ENCODE results near the gene OR2G3. TPM values are rescaled to one million over a fixed set of nuclear protein-coding genes. Genes with fewer than 3 reads are reported as not detected.

The OR2G3 gene
- total and polyA plus RNA-seq, 2 experiments from 2014 or later, result not detected

DNA sequence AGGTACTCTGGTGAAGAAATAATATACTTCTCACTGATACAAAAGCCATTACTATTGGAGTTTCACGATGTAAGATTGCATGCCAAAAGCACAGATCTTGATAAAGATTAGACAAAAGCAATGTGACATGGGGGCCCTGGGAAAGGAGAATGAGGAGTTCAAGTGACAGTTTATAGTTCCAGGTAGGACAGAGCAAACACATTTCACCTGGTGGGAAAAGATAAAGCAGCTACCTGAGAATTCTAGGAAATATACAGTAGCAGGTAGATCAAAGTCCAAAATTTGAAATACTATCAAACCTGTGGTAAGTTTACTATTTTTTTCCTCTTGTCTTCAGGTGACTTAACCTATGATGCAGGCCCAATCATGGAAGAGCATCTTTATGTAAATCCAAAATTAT lies 8.0 kb downstream of the OR2G3 start:
- DNase-seq, result no peak
- WGBS, 2 experiments (ENCODE audit: low coverage in 1 of 2, low lambda C conversion rate in 2 of 2, missing lambda C conversion rate in 2 of 2), result 10 to 21% methylated on average over 1 of the region's 1 CpG
- Histone ChIP-seq H3K36me3 (ENCODE audit: low read depth) (no peaks in the 10 kb centered on the region), H3K4me3 (no peak overlapping the region), H2AFZ (no peak overlapping the region), H3K9me2 (ENCODE audit: insufficient read depth) (no peaks in the 10 kb centered on the region), H3K27me3 (replicated peaks; ENCODE audit: insufficient read depth) (no peaks in the 10 kb centered on the region), H3K79me2 (ENCODE audit: insufficient read depth) (no peaks in the 10 kb centered on the region), H3K9me3 (ENCODE audit: low read depth) (no peaks in the 10 kb centered on the region), H3K27ac (no peak overlapping the region), H3K4me2 (ENCODE audit: unreplicated experiment) (no peak overlapping the region), H3F3A (ENCODE audit: insufficient read depth) (no peaks in the 10 kb centered on the region), H3K4me1 (ENCODE audit: insufficient read depth) (no peaks in the 10 kb centered on the region), H4K20me1 (ENCODE audit: insufficient read depth) (no peaks in the 10 kb centered on the region), H3K9ac (no peak overlapping the region)
- in situ Hi-C loops (cut with MboI), result no loop called here
- TF ChIP-seq EZH2phosphoT487 (IDR thresholded peaks at IDR 0.05; ENCODE audit: insufficient read depth, low read depth) (no peak), EZH2 (IDR thresholded peaks at IDR 0.05; ENCODE audit: insufficient read depth, poor library complexity, severe bottlenecking) (no peak)

DNA sequence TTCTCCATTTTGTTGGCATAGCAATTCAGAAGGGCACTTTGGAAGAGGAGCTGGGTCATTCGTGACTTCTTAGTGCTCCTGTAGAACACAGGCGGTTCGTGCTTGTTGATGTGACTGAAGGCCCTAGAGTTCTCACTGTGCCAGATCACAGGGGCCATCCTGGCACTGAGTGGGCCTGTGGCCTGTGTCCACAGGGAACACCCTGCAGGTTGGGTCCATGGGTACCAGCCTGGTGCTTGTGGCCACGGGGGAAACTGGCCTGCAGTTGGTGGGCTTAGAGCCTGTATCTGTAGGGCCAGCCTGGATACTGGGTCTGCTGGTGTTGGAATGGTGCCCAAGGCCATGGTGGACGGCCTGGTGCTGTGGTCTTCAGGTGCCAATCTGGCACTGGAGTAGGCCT lies 9.2 kb downstream of the OR2G3 start:
- Histone ChIP-seq H3K4me1 (ENCODE audit: insufficient read depth) (no peaks in the 10 kb centered on the region), H3K79me2 (ENCODE audit: insufficient read depth) (no peaks in the 10 kb centered on the region)
- TF ChIP-seq EZH2phosphoT487 (IDR thresholded peaks at IDR 0.05; ENCODE audit: insufficient read depth, low read depth) (no peak), EZH2 (IDR thresholded peaks at IDR 0.05; ENCODE audit: insufficient read depth, poor library complexity, severe bottlenecking) (no peak)

DNA sequence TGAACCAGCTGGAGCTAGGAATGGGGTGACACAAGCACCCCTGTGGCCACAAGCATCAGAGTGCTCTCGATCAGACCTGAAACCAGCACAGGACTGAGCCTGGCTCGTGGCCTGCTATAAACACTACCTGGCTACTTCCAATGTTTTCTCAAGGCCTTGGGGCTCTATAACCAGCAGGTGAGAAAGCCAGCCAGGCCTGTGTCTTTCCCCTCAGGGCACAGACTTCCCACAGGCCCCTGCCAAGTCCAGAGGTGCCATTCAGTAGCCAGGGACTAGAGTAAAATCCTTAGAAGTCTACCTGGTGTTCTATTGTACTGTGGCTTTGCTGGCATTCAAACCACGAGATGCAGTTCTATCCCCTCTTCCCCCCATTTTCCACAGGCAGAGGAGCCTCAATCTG lies 22.6 kb downstream of the OR2G3 start:
- Histone ChIP-seq H3K4me2 (ENCODE audit: unreplicated experiment) (no peak overlapping the region), H3K9ac (no peak overlapping the region), H3K9me3 (ENCODE audit: low read depth) (no peaks in the 10 kb centered on the region), H3K27me3 (replicated peaks; ENCODE audit: insufficient read depth) (no peaks in the 10 kb centered on the region), H3K4me1 (ENCODE audit: insufficient read depth) (no peaks in the 10 kb centered on the region), H3K79me2 (ENCODE audit: insufficient read depth) (no peaks in the 10 kb centered on the region), H3K9me2 (ENCODE audit: insufficient read depth) (no peaks in the 10 kb centered on the region), H3K4me3 (no peak overlapping the region), H3F3A (ENCODE audit: insufficient read depth) (no peaks in the 10 kb centered on the region), H3K36me3 (ENCODE audit: low read depth) (no peaks in the 10 kb centered on the region), H4K20me1 (ENCODE audit: insufficient read depth) (no peaks in the 10 kb centered on the region), H2AFZ (no peak overlapping the region), H3K27ac (no peak overlapping the region)
- DNase-seq, result no peak
- TF ChIP-seq EZH2phosphoT487 (IDR thresholded peaks at IDR 0.05; ENCODE audit: insufficient read depth, low read depth) (no peak), EZH2 (IDR thresholded peaks at IDR 0.05; ENCODE audit: insufficient read depth, poor library complexity, severe bottlenecking) (no peak)
- in situ Hi-C loops (cut with MboI), result no loop called here
- WGBS, 2 experiments (ENCODE audit: low coverage in 1 of 2, low lambda C conversion rate in 2 of 2, missing lambda C conversion rate in 2 of 2), result 0 to 5% methylated on average over 3 of the region's 3 CpGs

More for the DNA sequence above, 9.2 kb downstream of the OR2G3 start:
- no peak overlapping the region for H3K4me3 ChIP-seq
- in situ Hi-C loops (cut with MboI), result no loop called here
- H3F3A ChIP-seq (ENCODE audit: insufficient read depth), result no peaks in the 10 kb centered on the region
- no peaks in the 10 kb centered on the region for H3K9me2 ChIP-seq (ENCODE audit: insufficient read depth)
- H4K20me1 ChIP-seq (ENCODE audit: insufficient read depth), result no peaks in the 10 kb centered on the region
- DNase-seq, result no peak
- no peak overlapping the region for H3K27ac ChIP-seq
- WGBS, 2 experiments (ENCODE audit: low coverage in 1 of 2, low lambda C conversion rate in 2 of 2, missing lambda C conversion rate in 2 of 2), result 28 to 33% methylated on average over 5 of the region's 5 CpGs
- H3K27me3 ChIP-seq (replicated peaks; ENCODE audit: insufficient read depth), result no peaks in the 10 kb centered on the region
- H3K36me3 ChIP-seq (ENCODE audit: low read depth), result no peaks in the 10 kb centered on the region
- H3K4me2 ChIP-seq (ENCODE audit: unreplicated experiment), result no peak overlapping the region
- no peaks in the 10 kb centered on the region for H3K9me3 ChIP-seq (ENCODE audit: low read depth)
- H3K9ac ChIP-seq, result no peak overlapping the region
- no peak overlapping the region for H2AFZ ChIP-seq

DNA sequence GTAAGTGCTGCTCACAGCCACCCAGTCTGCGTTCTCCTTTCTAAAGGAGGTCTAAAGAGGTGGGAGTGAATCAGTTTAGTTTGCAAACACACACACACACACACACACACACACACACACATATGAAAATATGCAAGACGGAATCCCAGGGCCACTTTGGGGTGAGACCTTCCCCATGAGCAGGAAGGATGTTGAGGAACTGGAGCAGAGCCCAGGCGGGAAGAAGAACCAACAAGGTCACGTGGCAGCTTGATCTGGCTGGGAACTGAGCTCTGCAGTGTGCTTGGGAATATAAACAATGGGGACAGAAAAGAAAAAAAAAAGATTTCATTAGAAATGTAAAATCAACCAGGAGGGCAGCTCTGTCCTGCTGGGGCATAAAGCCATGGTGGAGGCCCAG lies 32.6 kb downstream of the OR2G3 start:
- no peaks in the 10 kb centered on the region for H3K27me3 ChIP-seq (replicated peaks; ENCODE audit: insufficient read depth)
- TF ChIP-seq EZH2 (IDR thresholded peaks at IDR 0.05; ENCODE audit: insufficient read depth, poor library complexity, severe bottlenecking), result no peak
- no peak for TF ChIP-seq EZH2phosphoT487 (IDR thresholded peaks at IDR 0.05; ENCODE audit: insufficient read depth, low read depth)
- H3K9me2 ChIP-seq (ENCODE audit: insufficient read depth), result no peaks in the 10 kb centered on the region
- no peak overlapping the region for H3K4me2 ChIP-seq (ENCODE audit: unreplicated experiment)
- WGBS, 2 experiments (ENCODE audit: low coverage in 1 of 2, low lambda C conversion rate in 2 of 2, missing lambda C conversion rate in 2 of 2), result 7% methylated on average over 4 of the region's 4 CpGs
- no peaks in the 10 kb centered on the region for H3K79me2 ChIP-seq (ENCODE audit: insufficient read depth)
- DNase-seq, result no peak
- no peaks in the 10 kb centered on the region for H4K20me1 ChIP-seq (ENCODE audit: insufficient read depth)
- H3K27ac ChIP-seq, result no peak overlapping the region
- H3F3A ChIP-seq (ENCODE audit: insufficient read depth), result no peaks in the 10 kb centered on the region
- no peaks in the 10 kb centered on the region for H3K9me3 ChIP-seq (ENCODE audit: low read depth)
- no peaks in the 10 kb centered on the region for H3K4me1 ChIP-seq (ENCODE audit: insufficient read depth)
- no peaks in the 10 kb centered on the region for H3K36me3 ChIP-seq (ENCODE audit: low read depth)
- H3K9ac ChIP-seq, result no peak overlapping the region
- in situ Hi-C loops (cut with MboI), result no loop called here
- H2AFZ ChIP-seq, result no peak overlapping the region
- no peak overlapping the region for H3K4me3 ChIP-seq

DNA sequence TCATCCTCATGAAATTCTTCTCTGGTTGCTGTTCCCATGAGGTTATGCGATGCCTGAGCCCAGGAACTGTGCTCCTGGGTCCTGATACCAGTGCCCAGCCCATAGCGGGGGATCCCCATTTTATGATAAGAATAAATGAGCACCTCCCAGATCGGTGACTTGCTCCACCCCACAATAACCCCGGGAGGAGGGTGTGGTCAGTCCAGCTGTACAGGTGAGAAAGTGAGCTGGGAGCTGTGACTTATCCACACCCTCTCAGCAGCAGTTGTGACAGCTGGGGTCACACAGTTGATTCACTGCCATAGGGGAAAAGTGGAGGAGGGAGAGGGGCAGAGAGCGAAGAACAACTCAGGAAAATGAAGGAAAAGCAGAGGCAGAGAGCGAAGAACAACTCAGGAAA lies 33.4 kb downstream of the OR2G3 start:
- no peaks in the 10 kb centered on the region for H3K79me2 ChIP-seq (ENCODE audit: insufficient read depth)
- H3K27ac ChIP-seq, result no peak overlapping the region
- no peaks in the 10 kb centered on the region for H3K4me1 ChIP-seq (ENCODE audit: insufficient read depth)
- H3K4me3 ChIP-seq, result no peak overlapping the region
- WGBS, 2 experiments (ENCODE audit: low coverage in 1 of 2, low lambda C conversion rate in 2 of 2, missing lambda C conversion rate in 2 of 2), result 34 to 36% methylated on average over 6 of the region's 6 CpGs
- H3K27me3 ChIP-seq (replicated peaks; ENCODE audit: insufficient read depth), result no peaks in the 10 kb centered on the region
- TF ChIP-seq EZH2 (IDR thresholded peaks at IDR 0.05; ENCODE audit: insufficient read depth, poor library complexity, severe bottlenecking) (no peak), EZH2phosphoT487 (IDR thresholded peaks at IDR 0.05; ENCODE audit: insufficient read depth, low read depth) (no peak)
- H3K9me3 ChIP-seq (ENCODE audit: low read depth), result no peaks in the 10 kb centered on the region
- H3K9ac ChIP-seq, result no peak overlapping the region
- no peaks in the 10 kb centered on the region for H3K9me2 ChIP-seq (ENCODE audit: insufficient read depth)
- in situ Hi-C loops (cut with MboI), result no loop called here
- no peaks in the 10 kb centered on the region for H3K36me3 ChIP-seq (ENCODE audit: low read depth)
- no peak overlapping the region for H2AFZ ChIP-seq
- no peak for DNase-seq
- no peaks in the 10 kb centered on the region for H4K20me1 ChIP-seq (ENCODE audit: insufficient read depth)
- H3K4me2 ChIP-seq (ENCODE audit: unreplicated experiment), result no peak overlapping the region
- no peaks in the 10 kb centered on the region for H3F3A ChIP-seq (ENCODE audit: insufficient read depth)

All from GM23248 (cell line).